Measurements from ENCODE around the gene MRGPRX4. TPM values are rescaled to one million over a fixed set of nuclear protein-coding genes. Genes with fewer than 3 reads are reported as not detected.

MRGPRX4 gene
- not detected in 2 replicates for total RNA-seq

DNA sequence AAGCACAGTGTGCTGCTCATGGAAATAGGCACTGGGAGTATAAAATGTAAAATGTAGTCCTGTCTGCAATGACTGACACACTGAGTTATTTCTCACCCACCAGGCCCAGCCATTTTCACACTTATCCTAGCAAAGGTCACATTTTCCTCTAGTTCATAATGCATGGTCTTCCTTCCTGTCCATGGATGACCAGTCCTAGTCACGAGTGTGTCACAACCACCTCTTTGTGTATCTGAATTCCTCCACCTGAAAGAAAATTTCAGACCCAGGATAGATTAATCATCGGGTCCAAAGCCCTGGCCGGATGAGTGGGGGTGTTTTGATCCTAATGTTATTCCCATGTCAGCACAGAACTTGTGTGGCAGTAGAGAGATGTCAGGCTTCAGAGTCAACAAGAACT is at the start of gene MRGPRX4:
TSS of gene MRGPRX4 (plus strand) at position 172 of the 400 bp plus-strand sequence. CDS start 420 bp downstream, outside the sequence.

DNA sequence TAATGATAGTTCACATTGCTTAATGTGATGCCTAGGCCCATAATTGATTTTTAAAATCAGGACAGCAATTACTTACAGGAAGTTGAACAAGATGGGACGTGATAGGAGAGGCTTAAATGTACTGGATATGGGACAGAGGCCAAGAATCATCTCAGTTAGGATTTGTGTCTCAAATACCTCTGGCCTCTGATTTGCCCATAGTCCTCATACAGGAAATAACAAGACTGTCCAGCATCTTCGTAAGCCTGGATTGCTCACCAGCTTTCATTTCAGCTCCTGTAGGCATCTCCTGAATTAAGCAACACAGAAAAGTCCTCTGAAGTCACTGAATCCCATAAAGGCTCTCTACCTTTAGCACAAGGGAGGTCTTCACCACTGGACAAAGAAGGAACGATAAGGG is 40.3 kb upstream of the MRGPRX4 start, which contains the start of gene MRGPRX3:
TSS of gene MRGPRX3 (plus strand) at position 231 of the 400 bp plus-strand sequence. CDS start 4,632 bp downstream, outside the sequence.

Other genes with a start within 250 kb of the MRGPRX4 start
- 15.3 and 25.2 TPM in 2 replicates for gene SERGEF, start 159.8 kb upstream of the MRGPRX4 start, total RNA-seq
- 0.05 TPM in 1 of 2 replicates, not detected in the other for gene TPH1, start 126.6 kb upstream of the MRGPRX4 start, total RNA-seq
- gene SAAL1, start 66.8 kb upstream of the MRGPRX4 start, total RNA-seq: 10.4 and 13.3 TPM in 2 replicates
- gene MRGPRX3, start 40.3 kb upstream of the MRGPRX4 start, total RNA-seq: not detected in 2 replicates
- not detected in 2 replicates for gene SAA4, start 64.0 kb downstream of the MRGPRX4 start, total RNA-seq
- gene SAA2, start 75.8 kb downstream of the MRGPRX4 start, total RNA-seq: 0.30 TPM in 1 of 2 replicates, not detected in the other
- not detected in 2 replicates for gene SAA1, start 93.4 kb downstream of the MRGPRX4 start, total RNA-seq
- gene HPS5, start 149.3 kb downstream of the MRGPRX4 start, total RNA-seq: 50.6 and 65.3 TPM in 2 replicates
- gene GTF2H1, start 149.7 kb downstream of the MRGPRX4 start, total RNA-seq: 78.1 and 81.1 TPM in 2 replicates
- 947 and 1,219 TPM in 2 replicates for gene LDHA, start 221.7 kb downstream of the MRGPRX4 start, total RNA-seq
- gene LDHC, start 239.5 kb downstream of the MRGPRX4 start, total RNA-seq: not detected in 2 replicates

Data from smooth muscle cell of the umbilical artery (primary cell).